NCI-H1930 (cell line): ENCODE data around the gene TRPM3.

ENCODE experiments used
- DNase-seq, 2 experiments: peaks; one replicate each; lab custom pipeline; 2025; lab: John Stamatoyannopoulos, UW

TRPM3 gene

DNA sequence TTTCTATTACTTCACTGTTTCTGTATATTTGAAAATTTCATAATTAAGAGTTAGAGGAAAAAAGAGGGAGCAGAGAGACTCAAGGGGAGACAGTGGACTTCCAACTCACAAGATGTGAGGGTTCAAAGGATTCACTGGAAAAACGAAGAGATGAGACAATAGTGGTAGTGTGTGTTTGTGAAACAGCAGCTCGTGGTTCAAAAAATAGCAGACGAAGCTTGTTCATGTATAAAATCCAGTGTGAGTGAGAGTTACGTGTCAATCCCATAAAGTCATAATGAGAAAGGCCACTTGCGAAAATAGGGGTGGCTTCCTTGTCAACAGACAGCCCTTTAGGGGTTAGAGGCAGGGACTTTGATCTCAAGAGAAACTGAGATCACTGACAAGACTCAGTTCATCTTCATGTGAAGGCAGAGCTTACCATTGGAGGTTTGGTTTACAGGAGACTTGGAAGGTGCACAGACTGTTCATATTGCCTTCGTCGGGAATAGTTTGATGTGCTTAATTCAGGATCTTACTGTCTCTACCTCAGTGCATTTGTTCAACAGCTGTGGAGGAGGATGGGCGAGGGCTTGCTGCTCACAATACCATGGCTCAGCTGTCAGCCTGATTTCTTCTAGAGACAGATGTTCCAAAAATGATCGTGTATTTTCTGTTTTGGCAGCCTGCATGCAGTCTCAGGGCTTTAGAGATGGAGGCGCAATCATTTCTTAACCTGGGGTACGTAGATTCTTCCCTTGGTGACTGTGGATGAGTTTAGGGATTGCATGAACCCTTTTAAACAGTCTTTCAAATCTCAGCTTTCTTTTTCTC, 601.3 kb downstream of the TRPM3 start:
- no peak for DNase-seq

DNA sequence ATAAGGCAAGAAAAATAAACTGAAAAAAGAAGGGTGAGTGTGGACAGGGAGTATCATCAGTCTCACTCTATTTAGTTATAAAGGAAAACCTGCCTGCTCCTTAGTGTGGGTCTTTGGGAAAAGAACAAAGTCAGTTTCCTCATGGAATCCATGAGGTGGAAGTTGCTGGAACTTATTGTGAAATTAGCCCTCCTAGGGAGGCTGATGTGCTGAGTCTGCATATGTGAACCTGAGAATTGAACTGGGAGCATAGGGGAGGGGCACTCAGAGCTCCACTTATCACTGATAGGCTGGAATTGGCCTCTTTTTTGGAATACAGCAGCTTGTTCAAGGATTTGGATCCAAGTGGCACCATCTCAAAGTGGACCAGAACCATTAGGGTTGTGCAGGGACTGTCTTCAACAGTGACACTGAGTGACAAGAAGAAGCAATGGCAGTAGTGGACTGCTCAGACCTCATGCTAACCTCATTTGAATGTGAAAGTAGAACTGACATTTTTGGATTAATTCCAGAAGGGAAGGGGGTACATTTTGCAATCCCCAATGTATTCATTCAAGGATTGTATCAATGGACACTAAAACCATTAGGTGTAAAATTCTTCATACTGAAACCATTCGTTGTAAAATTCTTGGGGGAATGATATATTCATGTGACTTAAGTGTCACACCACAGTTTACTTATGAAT, 603.4 kb downstream of the TRPM3 start:
- no peak for DNase-seq

- no peak for DNase-seq
Observed at GRCh38 chr9:70514273-70514672, 607.1 kb downstream of the TRPM3 start.

- DNase-seq: no peak
Observed at GRCh38 chr9:70511858-70512257, 609.6 kb downstream of the TRPM3 start.

DNA sequence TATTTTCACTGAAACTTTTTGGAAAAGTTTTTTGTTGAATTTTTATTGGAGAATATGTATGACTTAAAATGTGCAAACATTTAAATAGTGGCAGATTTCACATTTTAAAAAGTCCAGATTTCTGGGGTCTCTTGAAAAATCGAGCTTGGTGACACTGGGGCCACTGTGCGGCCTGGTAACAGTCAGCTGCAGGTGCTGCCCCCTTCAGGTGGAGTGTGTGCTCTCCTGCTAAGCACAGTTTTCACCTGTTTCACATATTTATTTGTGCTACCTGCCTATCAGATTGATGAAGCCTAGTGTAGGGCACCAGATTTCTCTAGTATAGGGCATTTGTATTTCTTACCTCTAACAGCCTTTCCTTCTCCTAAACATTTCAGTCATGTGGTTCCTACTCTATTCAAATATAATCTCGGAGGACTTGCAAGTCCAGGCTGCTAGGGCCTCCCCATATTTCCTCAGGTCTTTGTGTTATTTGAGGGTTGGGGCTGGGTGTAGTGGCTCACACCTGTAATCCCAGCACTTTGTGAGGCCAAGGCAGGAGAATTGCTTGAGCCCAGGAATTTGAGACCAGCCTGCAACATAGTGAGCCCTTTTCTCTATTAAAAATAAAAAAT, 611.2 kb downstream of the TRPM3 start:
- no peak for DNase-seq

DNA sequence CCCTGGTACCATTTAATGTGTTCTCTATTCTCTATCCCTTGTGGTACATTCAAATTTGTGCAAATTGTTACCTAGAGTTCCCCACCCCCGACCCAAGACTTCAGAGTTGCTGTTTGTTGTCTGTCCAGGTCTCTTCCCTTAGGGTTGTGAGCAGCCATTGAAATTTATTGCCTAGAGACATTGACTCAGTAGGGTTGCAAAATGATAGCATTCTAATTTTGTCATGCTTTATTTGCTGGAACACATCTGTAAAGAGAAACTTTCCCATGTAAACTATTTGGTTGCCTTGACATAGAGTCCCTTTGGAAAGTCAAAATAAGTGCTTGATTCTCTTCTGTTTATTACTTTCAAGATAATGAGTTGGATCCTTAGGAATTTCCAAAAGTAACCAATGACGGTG, 615.3 kb downstream of the TRPM3 start:
- no peak for DNase-seq

- no peak for DNase-seq
Observed at GRCh38 chr9:70504834-70505233, 616.6 kb downstream of the TRPM3 start.

DNA sequence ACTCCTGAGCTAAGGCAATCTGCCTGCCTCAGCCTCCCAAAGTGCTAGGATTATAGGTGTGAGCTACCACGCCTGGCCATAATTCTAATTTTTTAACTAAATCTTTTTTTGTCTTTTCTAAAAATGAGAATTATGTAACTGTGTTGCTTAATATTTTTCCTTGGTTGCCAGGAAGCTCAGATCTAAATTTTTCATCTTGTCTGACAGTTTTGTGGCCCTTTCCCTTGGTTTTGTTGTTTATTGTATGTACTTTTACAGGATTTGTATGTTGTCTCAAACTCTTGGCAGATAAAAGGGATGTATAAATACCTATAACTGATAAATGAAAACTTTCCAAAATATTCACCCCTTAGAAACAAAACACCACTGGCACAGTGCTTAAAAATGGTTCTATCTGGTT, 618.7 kb downstream of the TRPM3 start:
- DNase-seq: no peak

DNA sequence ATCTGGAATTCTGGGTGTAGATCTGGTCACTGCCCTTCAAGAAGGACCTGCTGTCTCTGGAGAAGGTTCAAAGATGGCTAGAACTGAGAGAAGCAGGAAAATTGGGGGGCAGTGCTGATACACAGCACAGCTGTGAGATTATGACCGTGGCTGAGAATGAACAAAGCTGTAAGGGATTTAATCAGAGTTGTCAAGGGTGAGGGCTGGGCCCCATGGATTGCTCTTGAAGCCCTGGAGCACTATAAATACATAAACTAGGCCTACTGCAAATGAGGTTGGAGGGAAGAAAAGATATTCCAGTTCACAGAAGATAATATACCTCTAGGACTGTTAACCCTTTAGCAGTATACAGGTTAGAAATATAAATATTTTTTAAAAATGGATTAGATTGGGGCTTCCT, 620.6 kb downstream of the TRPM3 start:
- no peak for DNase-seq

GRCh38 chr9:70499621-70500020, 621.8 kb downstream of the TRPM3 start:
- DNase-seq: no peak

DNA sequence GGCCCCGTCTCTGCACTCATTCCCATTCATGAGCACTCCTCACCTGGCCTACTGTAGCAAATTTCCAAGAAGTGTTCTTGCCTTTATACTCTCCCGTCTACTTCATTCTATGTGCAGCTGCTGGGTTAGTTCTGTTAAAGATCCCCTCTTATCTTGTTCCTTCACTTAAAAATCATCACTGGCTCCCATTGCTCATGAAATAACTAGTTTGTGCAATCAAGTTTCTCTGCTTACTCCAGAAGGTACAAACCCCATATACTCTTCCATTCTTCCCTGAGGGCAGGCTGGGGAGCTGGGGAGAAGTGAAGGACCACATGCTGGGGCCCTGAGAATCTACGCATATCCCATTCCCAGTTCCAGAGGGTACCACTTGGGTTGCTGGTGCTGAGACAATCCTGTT, 622.6 kb downstream of the TRPM3 start:
- DNase-seq: no peak

DNA sequence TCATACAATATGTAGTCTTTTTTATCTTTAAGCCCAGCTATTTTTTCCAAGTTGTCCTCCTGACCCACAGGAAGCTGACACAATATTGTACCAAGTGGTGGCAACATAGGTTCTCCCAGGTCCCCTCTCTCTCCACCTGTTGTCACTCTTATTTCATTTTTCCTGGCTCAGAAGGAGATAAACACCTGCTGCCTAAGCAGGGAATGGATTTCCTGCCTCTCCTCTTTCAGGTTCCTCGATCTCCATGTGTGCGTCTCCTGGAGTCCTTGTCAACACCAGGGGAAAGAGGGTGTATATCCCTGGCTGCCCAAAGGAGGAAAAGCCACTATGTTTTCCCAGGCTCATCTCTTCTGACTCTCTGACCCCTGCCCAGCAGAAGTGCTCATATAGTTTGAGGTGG, 625.2 kb downstream of the TRPM3 start:
- DNase-seq: no peak

DNA sequence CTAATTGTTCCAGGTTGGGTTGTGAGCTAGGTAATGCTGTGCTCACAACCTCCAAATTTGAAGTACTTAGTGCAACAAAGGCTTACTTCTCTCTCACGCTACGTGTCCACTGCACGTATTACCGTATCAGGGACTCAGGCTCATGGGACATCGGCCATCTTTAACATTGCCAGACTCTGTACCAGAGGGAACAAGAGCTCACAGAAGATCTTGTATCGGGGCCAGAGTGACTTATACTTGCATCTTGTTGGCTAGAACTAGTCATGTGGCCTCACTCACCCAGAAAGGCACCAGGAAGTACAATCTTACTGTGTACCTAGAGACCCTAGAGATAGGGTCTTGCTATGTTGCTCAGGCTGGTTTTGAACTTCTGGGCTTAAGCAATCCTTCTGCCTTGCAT, 625.9 kb downstream of the TRPM3 start:
- DNase-seq: no peak

- no peak for DNase-seq
Observed at GRCh38 chr9:70494221-70494620, 627.2 kb downstream of the TRPM3 start.

- DNase-seq: no peak
Observed at GRCh38 chr9:70493029-70493428, 628.4 kb downstream of the TRPM3 start.

DNA sequence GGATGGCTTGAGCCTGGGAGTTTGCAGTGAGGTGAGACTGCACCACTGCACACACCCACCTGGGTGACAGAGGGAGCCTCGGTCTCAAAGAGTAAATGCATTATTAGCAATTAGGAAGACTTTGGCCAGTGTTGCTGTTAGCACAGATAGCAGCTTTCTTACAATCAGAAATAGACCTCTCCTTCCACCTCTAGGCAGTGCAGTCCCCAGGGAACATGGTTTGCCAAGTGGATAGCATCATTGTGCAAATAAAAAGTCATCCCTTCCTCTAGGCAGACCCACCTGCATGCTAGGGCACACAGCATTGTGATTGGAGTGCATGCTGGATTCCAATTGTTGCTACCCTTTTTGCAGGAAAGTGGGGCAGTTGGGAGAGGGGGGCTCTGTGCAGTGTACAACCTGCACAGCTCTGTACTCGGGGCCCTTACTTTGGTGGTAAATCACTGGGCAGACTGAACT, 629.1 kb downstream of the TRPM3 start:
- DNase-seq: no peak

GRCh38 chr9:70491426-70492318, 629.7 kb downstream of the TRPM3 start:
- DNase-seq: no peak

GRCh38 chr9:70490478-70490877, 630.9 kb downstream of the TRPM3 start:
- DNase-seq: no peak

GRCh38 chr9:70488793-70489105, 632.7 kb downstream of the TRPM3 start:
- no peak for DNase-seq

GRCh38 chr9:70488098-70488792, 633.2 kb downstream of the TRPM3 start:
- no peak for DNase-seq

DNA sequence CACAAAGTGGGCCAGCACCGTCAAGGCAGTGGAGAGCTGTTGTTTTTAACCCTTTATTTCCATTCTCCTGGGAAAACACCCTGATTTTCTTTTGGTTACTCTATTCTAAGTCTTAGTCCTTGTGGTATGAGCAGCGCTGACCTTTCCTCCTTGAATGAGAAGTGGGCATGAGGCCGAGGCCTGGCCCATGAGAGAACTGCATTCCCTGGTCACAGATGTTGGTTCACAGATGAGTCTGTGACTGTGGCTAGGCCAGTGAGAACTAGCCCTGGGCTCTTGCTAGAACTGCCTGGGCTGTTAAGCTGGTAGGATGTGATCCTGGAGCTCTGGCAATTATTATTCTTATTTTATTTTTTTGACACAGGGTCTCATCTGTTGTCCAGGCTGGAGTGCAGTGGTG, 635.3 kb downstream of the TRPM3 start:
- DNase-seq: no peak
